Mucosa of rectum (tissue), 2 donors: ENCODE measurements around the gene PHLPP2.
"Not testable (repeated sequence)": the region's sequence is repeated elsewhere in the genome, so short reads cannot be mapped to it uniquely, and the experiment has no call there.

Experiments
- H3K27ac ChIP-seq, 2 donors: one replicate each; pipeline ENCODE4 v1.7.0; 2013; ENCODE audit warnings: inconsistent platforms in 2 of 2, low read depth in 2 of 2, low read length in 2 of 2
- H3K27me3 ChIP-seq, 2 donors: one replicate each; pipeline ENCODE4 v1.7.0; 2013; ENCODE audit warnings: low read length in 2 of 2; ENCODE audit not compliant: control insufficient read depth in 2 of 2, insufficient read depth in 2 of 2
- H3K36me3 ChIP-seq, 2 donors: one replicate each; pipeline ENCODE4 v1.7.0; 2013; ENCODE audit warnings: low read length in 2 of 2; ENCODE audit not compliant: control insufficient read depth in 2 of 2, insufficient read depth in 2 of 2
- H3K4me1 ChIP-seq, 2 donors: one replicate each; pipeline ENCODE4 v1.7.0; 2013; ENCODE audit warnings: low read length in 2 of 2, mild to moderate bottlenecking in 1 of 2; ENCODE audit not compliant: control insufficient read depth in 2 of 2, insufficient read depth in 2 of 2
- H3K4me3 ChIP-seq, 2 donors: one replicate each; pipeline ENCODE4 v1.7.0; 2013; ENCODE audit warnings: low read length in 2 of 2
- H3K9ac ChIP-seq, 2 donors: one replicate each; pipeline ENCODE4 v1.7.0; 2013; ENCODE audit warnings: low read length in 2 of 2, low read depth in 1 of 2, mild to moderate bottlenecking in 1 of 2
- H3K9me3 ChIP-seq, 2 donors: one replicate each; pipeline ENCODE4 v1.7.0; 2013; ENCODE audit warnings: low read length in 2 of 2; ENCODE audit not compliant: control insufficient read depth in 2 of 2
- donor health status: healthy.
- donor health status: Normal muscosa, but diverticular disease.

PHLPP2 gene

DNA sequence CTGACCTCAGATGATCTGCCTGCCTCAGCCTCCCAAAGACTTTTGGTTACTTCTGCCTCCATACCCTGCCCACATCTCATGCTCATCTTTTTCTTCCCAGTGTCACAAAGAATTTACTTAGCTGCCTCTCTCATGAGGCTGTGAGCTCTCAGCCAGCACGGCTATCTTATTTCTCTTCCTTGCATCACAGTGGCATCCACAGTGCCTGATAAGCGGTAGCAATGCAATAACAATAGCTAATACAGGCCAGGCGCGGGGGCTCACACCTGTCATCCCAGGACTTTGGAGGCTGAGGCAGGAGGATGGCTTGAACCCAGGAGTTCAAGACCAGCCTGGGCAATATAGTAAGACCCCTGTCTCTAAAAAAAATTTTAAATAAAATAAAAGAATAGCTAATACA lies 114.1 kb downstream of the PHLPP2 start:
- Histone ChIP-seq H3K4me3 (no peak overlapping the region), H3K27me3 (no peaks in the 10 kb centered on the region), H3K4me1 (no peaks in the 10 kb centered on the region), H3K27ac (no peak overlapping the region), H3K9me3 (no peaks in the 10 kb centered on the region), H3K36me3 (no peaks in the 10 kb centered on the region), H3K9ac (no peak overlapping the region)

DNA sequence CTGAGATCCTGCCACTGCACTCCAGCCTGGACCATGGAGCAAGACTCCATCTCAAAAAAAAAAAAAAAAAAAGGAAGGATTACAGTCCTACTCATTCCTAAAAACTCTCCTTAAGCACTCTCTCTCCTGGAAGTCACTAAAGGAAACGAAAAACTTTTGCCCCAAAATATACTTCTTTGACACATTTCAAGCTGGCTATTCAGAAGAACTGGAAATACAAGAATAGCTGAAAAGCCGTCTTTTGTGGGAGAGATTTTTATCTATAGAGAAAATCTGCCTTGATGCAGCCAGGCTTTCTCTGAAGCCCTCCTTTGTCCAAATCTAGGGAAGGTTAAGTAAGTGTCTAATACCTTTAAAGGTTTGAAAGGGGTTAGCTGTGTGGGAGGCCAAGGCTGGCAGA lies 115.4 kb downstream of the PHLPP2 start:
- Histone ChIP-seq H3K4me1 (no peaks in the 10 kb centered on the region), H3K4me3 (no peak overlapping the region), H3K36me3 (no peaks in the 10 kb centered on the region), H3K9me3 (no peaks in the 10 kb centered on the region), H3K27me3 (no peaks in the 10 kb centered on the region), H3K9ac (no peak overlapping the region), H3K27ac (no peak overlapping the region)

DNA sequence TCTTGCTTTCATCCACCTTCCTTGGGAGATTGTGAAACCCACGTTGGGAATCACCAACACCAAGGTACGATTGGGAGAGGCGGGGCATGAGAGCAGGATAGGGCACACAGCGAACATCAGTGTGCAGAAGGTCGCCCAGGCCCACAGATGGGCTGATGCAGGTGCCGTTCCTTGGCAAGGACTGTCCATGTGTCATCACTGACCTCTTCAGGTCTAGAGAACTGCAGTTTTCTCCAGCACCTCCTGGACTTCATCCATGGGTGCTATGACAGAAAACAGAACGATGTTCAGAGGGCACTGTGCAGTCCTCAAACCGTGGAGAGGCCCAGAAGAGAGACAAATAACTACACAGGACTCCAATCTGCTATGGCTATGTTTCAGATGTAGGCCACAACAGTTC lies 123.7 kb downstream of the PHLPP2 start:
- Histone ChIP-seq H3K27ac (no peak overlapping the region), H3K4me3 (no peak overlapping the region), H3K27me3 (no peaks in the 10 kb centered on the region), H3K9me3 (no peaks in the 10 kb centered on the region), H3K4me1 (no peaks in the 10 kb centered on the region), H3K9ac (no peak overlapping the region), H3K36me3 (no peaks in the 10 kb centered on the region)

DNA sequence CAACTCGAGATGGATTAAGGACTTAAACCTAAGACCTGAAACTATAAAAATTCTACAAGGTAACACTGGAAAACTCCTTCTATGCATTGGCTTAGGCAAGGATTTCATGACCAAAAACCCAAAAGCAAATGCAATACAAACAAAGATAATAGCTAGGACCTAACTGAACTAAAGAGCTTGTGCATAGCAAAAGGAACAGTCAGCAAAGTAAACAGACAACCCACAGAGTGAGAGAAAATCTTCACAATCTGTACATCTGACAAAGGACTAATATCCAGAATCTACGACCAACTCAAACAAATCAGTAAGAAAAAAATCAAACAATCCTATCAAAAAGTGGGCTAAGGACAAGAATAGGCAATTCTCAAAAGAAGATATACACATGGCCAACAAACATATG lies 126.1 kb downstream of the PHLPP2 start:
- not testable (repeated sequence) for H3K27ac ChIP-seq

DNA sequence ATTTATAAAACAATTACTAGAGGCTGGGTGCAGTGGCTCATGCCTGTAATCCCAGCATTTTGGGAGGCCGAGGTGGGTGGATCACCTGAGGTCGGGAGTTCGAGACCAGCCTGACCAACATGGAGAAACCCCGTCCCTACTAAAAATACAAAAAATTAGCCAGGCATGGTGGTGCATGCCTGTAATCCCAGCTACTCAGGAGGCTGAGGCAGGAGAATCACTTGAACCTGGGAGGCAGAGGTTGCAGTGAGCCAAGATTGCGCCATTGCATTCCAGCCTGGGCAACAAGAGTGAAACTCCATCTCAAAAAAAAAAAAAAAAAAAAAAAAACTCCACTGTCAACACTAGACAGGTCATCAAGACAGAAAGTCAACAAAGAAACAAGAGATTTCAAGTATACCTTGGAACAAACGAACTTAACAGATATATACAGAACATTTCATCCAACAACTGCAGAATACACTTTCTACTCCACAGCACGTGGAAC lies 129.1 kb downstream of the PHLPP2 start:
- H3K4me1 ChIP-seq, H3K9ac ChIP-seq, H3K4me3 ChIP-seq, H3K27ac ChIP-seq, H3K36me3 ChIP-seq, H3K9me3 ChIP-seq, H3K27me3 ChIP-seq: not testable (repeated sequence)

More for the DNA sequence above, 126.1 kb downstream of the PHLPP2 start:
- not testable (repeated sequence) for H3K9me3 ChIP-seq, H3K4me1 ChIP-seq, H3K36me3 ChIP-seq, H3K9ac ChIP-seq, H3K4me3 ChIP-seq, H3K27me3 ChIP-seq
